Keratinocyte (primary cell): ENCODE data around the gene NRP1. TPM values are rescaled to one million over a fixed set of nuclear protein-coding genes. Genes with fewer than 3 reads are reported as not detected.

Experiments used
- DNase-seq: peaks from one replicate; pipeline ENCODE4 v3.0.0-alpha.2; 2011; ENCODE audit warnings: low read depth, missing footprints, low spot score
- FAIRE-seq: peaks from 2 replicates; lab custom pipeline; 2011; peaks lifted over from hg19 to GRCh38; lab: Jason Lieb, UNC
- H2AFZ ChIP-seq: 2 replicates; pipeline ENCODE4 v1.6.0; 2012; ENCODE audit warnings: low read length, control low read depth, inconsistent platforms; ENCODE audit not compliant: control insufficient read depth
- H3K27ac ChIP-seq: 2 replicates; pipeline ENCODE4 v1.5.1; 2011; ENCODE audit warnings: low read length; ENCODE audit not compliant: control insufficient read depth, insufficient read depth
- H3K27me3 ChIP-seq: 3 replicates; pipeline ENCODE4 v1.6.0; 2011; ENCODE audit warnings: low read length; ENCODE audit not compliant: control insufficient read depth, insufficient read depth; ENCODE audit errors: extremely low read depth
- H3K36me3 ChIP-seq, 2 experiments: 2 replicates in 1 of 2; 3 replicates in 1 of 2; pipeline ENCODE4 v1.5.1; 2011; ENCODE audit warnings: low read length in 2 of 2, mild to moderate bottlenecking in 1 of 2; ENCODE audit not compliant: control insufficient read depth in 2 of 2, insufficient read depth in 2 of 2; ENCODE audit errors: extremely low read depth in 1 of 2
- H3K4me1 ChIP-seq: 3 replicates; pipeline ENCODE4 v1.5.1; 2011; ENCODE audit warnings: low read length; ENCODE audit not compliant: control insufficient read depth, insufficient read depth; ENCODE audit errors: extremely low read depth
- H3K4me2 ChIP-seq: 3 replicates; pipeline ENCODE4 v1.6.0; 2011; ENCODE audit warnings: low read depth, low read length; ENCODE audit not compliant: control insufficient read depth, insufficient read depth; ENCODE audit errors: extremely low read depth
- H3K4me3 ChIP-seq, 3 experiments: fragments of 200-600 bp in 1 of 3; sonication (generic) in 1 of 3; 2 replicates in 2 of 3; 3 replicates in 1 of 3; pipeline ENCODE4 v1.5.1; 2011 to 2016; ENCODE audit warnings: low read length in 3 of 3, mild to moderate bottlenecking in 3 of 3, control low read depth in 2 of 3, inconsistent platforms in 1 of 3, low read depth in 1 of 3, mixed read lengths in 1 of 3, mixed run types in 1 of 3, moderate library complexity in 1 of 3; ENCODE audit not compliant: control insufficient read depth in 2 of 3, insufficient read depth in 2 of 3; ENCODE audit errors: extremely low read depth in 1 of 3
- H3K79me2 ChIP-seq: 2 replicates; pipeline ENCODE4 v1.6.0; 2012; ENCODE audit warnings: low read length; ENCODE audit not compliant: control insufficient read depth, insufficient read depth
- H3K9ac ChIP-seq: 3 replicates; pipeline ENCODE4 v1.6.0; 2011; ENCODE audit warnings: low read length; ENCODE audit not compliant: control insufficient read depth, insufficient read depth; ENCODE audit errors: extremely low read depth
- H3K9me1 ChIP-seq: 3 replicates; pipeline ENCODE4 v1.6.0; 2011; ENCODE audit warnings: low read length; ENCODE audit not compliant: control insufficient read depth, insufficient read depth; ENCODE audit errors: extremely low read depth
- H3K9me3 ChIP-seq: 2 replicates; pipeline ENCODE4 v1.5.1; 2012; ENCODE audit warnings: low read depth, low read length; ENCODE audit not compliant: control insufficient read depth
- H4K20me1 ChIP-seq: 3 replicates; pipeline ENCODE4 v1.6.0; 2011; ENCODE audit warnings: low read length; ENCODE audit not compliant: control insufficient read depth, insufficient read depth; ENCODE audit errors: extremely low read depth
- CTCF ChIP-seq, 3 experiments: IDR thresholded peaks in 1 of 3; conservative IDR thresholded peaks in 1 of 3; optimal IDR thresholded peaks in 1 of 3; 2 replicates in 2 of 3; 3 replicates in 1 of 3; pipeline versions ENCODE3 to v1.5.1; 2011; ENCODE audit warnings: low read length in 3 of 3, mild to moderate bottlenecking in 3 of 3, moderate library complexity in 2 of 3, control low read depth in 1 of 3, inconsistent platforms in 1 of 3; ENCODE audit not compliant: insufficient read depth in 2 of 3; ENCODE audit errors: extremely low read depth in 1 of 3
- EZH2 ChIP-seq: IDR thresholded peaks from one replicate; pipeline ENCODE4 v1.6.1; 2012; ENCODE audit warnings: inconsistent platforms, mild to moderate bottlenecking, low read length, moderate library complexity
- dilution Hi-C: fragments of 300-500 bp; cut with MboI; formaldehyde crosslinking; loops from one replicate; pipeline ENCODE4 v1.7.0; 2020; ENCODE audit warnings: low sequenced_read_pairs; ENCODE audit not compliant: extremely low pct_ligation_motif_present
- polyA plus RNA-seq, 5 experiments: library from polyadenylated mRNA; depleted of rRNA in 3 of 5; stranded (reverse) in 3 of 5; stranded (forward) in 1 of 5; unstranded in 1 of 5; fragments of >200 nt; gene quantifications; 1 replicate in 1 of 5; 2 replicates in 3 of 5; 3 replicates in 1 of 5; pipeline versions ENCODE4 v1.2.1 to v1.2.3, GENCODE V29; 2011 to 2012; ENCODE audit warnings: missing spikeins in 2 of 5, low read depth in 1 of 5, low replicate concordance in 1 of 5

The NRP1 gene
- polyA plus RNA-seq, 1 donor (not counting 4 experiments of a cell fraction or from before 2014, with no cell fraction given) = 36.2 TPM

DNA sequence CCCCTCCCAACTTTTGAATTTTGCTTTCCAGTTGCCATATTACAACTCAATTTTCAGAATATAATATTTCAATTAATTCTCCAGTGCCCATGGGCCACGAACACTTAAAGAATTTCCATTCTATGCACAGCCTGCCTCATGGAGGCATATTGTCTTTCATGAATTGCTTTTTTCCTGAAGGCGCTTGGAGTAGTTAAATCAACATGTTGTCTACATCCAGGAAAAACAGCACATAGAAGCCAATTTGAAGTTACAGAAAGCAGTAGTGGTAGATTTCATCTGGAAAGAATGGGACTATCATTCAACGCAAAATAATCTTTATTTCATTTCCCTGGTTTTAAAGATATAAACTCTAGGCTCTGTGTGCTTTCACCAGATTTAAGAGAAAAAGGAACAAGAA, 106.0 kb downstream of the NRP1 start:
- no peak for DNase-seq
- no peak overlapping the region for H3K4me2 ChIP-seq
- no peaks in the 10 kb centered on the region for H3K79me2 ChIP-seq
- TF ChIP-seq CTCF (optimal IDR thresholded peaks at IDR 0.05 in 1 of 3, IDR thresholded peaks at IDR 0.05 in 1 of 3, conservative IDR thresholded peaks at IDR 0.05 in 1 of 3; ENCODE audit: extremely low read depth in 1 of 3, insufficient read depth in 2 of 3, low read length in 3 of 3) (no peak), EZH2 (no peak)
- H3K4me3 ChIP-seq = no peak overlapping the region
- no peaks in the 10 kb centered on the region for H4K20me1 ChIP-seq
- peaks cover 12 to 23% of the 10 kb centered on the region in 2 experiments for H3K36me3 ChIP-seq
- dilution Hi-C loops = no loop called here
- H3K4me1 ChIP-seq = no peaks in the 10 kb centered on the region
- no peak overlapping the region for H2AFZ ChIP-seq
- H3K27ac ChIP-seq = no peak overlapping the region
- no peaks in the 10 kb centered on the region for H3K9me3 ChIP-seq
- H3K9ac ChIP-seq = no peak overlapping the region
- no peak for FAIRE-seq
- no peaks in the 10 kb centered on the region for H3K27me3 ChIP-seq
- H3K9me1 ChIP-seq = peaks cover 2% of the 10 kb centered on the region

DNA sequence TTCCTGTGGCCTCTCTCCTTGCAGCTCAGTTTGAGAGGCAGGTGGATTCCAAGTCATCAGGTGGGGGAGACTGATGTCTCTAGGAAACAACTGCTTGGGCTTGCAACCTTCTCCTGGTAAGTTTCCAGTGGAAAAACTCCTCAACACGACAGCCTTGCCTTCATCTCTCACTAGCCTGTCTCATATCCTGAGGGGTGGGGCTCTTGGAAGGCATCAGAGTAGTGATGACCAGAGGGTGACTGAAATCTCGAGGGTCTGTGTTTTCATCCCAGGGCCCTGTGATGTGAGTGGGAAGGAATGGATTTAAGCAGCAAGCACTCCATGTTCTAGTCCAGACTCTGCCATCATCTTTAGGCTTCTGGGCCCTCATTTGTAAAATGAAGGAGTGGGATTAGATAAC, 107.0 kb downstream of the NRP1 start:
- H3K4me1 ChIP-seq = no peaks in the 10 kb centered on the region
- H3K4me3 ChIP-seq = no peak overlapping the region
- H3K9me1 ChIP-seq = peaks cover 2% of the 10 kb centered on the region
- H3K27ac ChIP-seq = no peak overlapping the region
- H2AFZ ChIP-seq = no peak overlapping the region
- no peak for FAIRE-seq
- H3K27me3 ChIP-seq = no peaks in the 10 kb centered on the region
- no peaks in the 10 kb centered on the region for H3K9me3 ChIP-seq
- H3K9ac ChIP-seq = no peak overlapping the region
- H3K36me3 ChIP-seq = peaks cover 12 to 28% of the 10 kb centered on the region in 2 experiments
- TF ChIP-seq EZH2 (no peak), CTCF (optimal IDR thresholded peaks at IDR 0.05 in 1 of 3, IDR thresholded peaks at IDR 0.05 in 1 of 3, conservative IDR thresholded peaks at IDR 0.05 in 1 of 3; ENCODE audit: extremely low read depth in 1 of 3, insufficient read depth in 2 of 3, low read length in 3 of 3) (no peak)
- dilution Hi-C loops = no loop called here
- no peaks in the 10 kb centered on the region for H4K20me1 ChIP-seq
- no peak for DNase-seq
- no peaks in the 10 kb centered on the region for H3K79me2 ChIP-seq
- H3K4me2 ChIP-seq = no peak overlapping the region
